ENCODE results near the gene ATP9A.
"Not testable (repeated sequence)": the region's sequence is repeated elsewhere in the genome, so short reads cannot be mapped to it uniquely, and the experiment has no call there.

ATP9A gene

GRCh38 chr20:51653226-51653625 lies 115.0 kb downstream of the ATP9A start:
- no peaks in the 10 kb centered on the region for H3K27me3 ChIP-seq (replicated peaks)

DNA sequence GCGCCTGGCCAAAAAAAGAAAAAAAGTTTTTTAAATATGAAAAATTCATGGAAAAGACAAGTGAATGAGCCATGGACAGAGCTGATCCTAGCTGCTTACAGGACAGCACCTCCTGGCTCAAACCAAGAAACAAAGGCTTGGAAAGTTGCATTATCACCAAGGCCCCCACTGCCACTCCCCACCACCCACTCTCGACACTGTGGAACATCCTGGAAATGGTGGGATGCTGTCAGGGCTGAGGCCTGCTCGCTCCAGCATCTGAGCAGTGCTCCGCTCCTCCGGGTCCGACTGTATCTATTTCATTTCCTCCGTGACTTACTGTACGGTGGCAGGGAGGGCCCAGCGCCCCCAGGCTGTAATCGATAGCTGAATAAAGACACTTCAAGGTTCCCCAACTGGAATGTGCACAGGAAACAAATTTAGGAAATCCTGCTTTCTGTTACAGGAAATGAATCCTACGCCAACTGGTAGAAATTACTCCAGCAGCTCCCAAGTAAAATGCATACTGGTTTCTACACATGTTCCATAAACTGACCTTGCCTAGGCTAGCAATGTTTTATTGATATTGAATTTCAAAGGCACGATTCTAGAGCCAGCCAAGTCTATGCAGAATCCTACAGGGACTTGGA lies 116.2 kb downstream of the ATP9A start:
- no peak for DNase-seq
- Histone ChIP-seq H3K27me3 (replicated peaks) (no peaks in the 10 kb centered on the region), H3K27ac (no peak overlapping the region), H3K4me3 (ENCODE audit: low read depth, low read length) (no peak overlapping the region), H3K36me3 (replicated peaks) (peaks cover 2% of the 10 kb centered on the region)
- TF ChIP-seq CTCF (IDR thresholded peaks at IDR 0.05; ENCODE audit: low read depth, low read length, missing control alignments): no peak
- in situ Hi-C loops (cut with HindIII; ENCODE audit: low pct_ligation_motif_present, low sequenced_read_pairs): no loop called here

More at GRCh38 chr20:51653226-51653625, 115.0 kb downstream of the ATP9A start:
- Histone ChIP-seq H3K27ac (no peak overlapping the region), H3K36me3 (replicated peaks) (peaks cover 2% of the 10 kb centered on the region), H3K4me3 (ENCODE audit: low read depth, low read length) (no peak overlapping the region)
- no peak for DNase-seq
- TF ChIP-seq CTCF (IDR thresholded peaks at IDR 0.05; ENCODE audit: low read depth, low read length, missing control alignments): no peak
- in situ Hi-C loops (cut with HindIII; ENCODE audit: low pct_ligation_motif_present, low sequenced_read_pairs): no loop called here

- H3K4me3 ChIP-seq (ENCODE audit: low read depth, low read length): no peak overlapping the region
- no peak overlapping the region for H3K27ac ChIP-seq
- no peaks in the 10 kb centered on the region for H3K27me3 ChIP-seq (replicated peaks)
- no peaks in the 10 kb centered on the region for H3K36me3 ChIP-seq (replicated peaks)
- in situ Hi-C loops (cut with HindIII; ENCODE audit: low pct_ligation_motif_present, low sequenced_read_pairs): no loop called here
- no peak for TF ChIP-seq CTCF (IDR thresholded peaks at IDR 0.05; ENCODE audit: low read depth, low read length, missing control alignments)
- DNase-seq: peak; percentile 43
Measured at GRCh38 chr20:51650685-51651134, 117.5 kb downstream of the ATP9A start.

DNA sequence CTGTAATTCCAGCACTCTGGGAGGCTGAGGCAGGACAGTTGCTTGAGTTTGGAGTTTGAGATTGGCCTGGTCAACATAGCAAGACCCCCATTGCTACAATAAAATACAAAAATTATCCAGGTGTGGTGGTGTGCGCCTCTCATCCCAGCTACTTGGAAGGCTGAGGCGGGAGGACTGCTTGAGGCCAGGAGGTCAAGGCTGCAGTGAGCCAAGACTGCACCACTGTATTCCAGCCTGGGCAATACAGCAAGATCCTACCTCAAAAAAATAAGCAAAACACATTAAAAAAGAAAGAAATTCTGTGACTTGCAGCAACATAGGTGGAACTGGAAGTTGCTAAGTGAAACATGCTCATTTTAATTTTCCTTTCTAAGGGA lies 119.6 kb downstream of the ATP9A start:
- no peak for DNase-seq
- Histone ChIP-seq H3K27me3 (replicated peaks) (no peaks in the 10 kb centered on the region), H3K36me3 (replicated peaks) (no peaks in the 10 kb centered on the region), H3K4me3 (ENCODE audit: low read depth, low read length) (no peak overlapping the region), H3K27ac (no peak overlapping the region)
- no peak for TF ChIP-seq CTCF (IDR thresholded peaks at IDR 0.05; ENCODE audit: low read depth, low read length, missing control alignments)
- in situ Hi-C loops (cut with HindIII; ENCODE audit: low pct_ligation_motif_present, low sequenced_read_pairs): no loop called here

DNA sequence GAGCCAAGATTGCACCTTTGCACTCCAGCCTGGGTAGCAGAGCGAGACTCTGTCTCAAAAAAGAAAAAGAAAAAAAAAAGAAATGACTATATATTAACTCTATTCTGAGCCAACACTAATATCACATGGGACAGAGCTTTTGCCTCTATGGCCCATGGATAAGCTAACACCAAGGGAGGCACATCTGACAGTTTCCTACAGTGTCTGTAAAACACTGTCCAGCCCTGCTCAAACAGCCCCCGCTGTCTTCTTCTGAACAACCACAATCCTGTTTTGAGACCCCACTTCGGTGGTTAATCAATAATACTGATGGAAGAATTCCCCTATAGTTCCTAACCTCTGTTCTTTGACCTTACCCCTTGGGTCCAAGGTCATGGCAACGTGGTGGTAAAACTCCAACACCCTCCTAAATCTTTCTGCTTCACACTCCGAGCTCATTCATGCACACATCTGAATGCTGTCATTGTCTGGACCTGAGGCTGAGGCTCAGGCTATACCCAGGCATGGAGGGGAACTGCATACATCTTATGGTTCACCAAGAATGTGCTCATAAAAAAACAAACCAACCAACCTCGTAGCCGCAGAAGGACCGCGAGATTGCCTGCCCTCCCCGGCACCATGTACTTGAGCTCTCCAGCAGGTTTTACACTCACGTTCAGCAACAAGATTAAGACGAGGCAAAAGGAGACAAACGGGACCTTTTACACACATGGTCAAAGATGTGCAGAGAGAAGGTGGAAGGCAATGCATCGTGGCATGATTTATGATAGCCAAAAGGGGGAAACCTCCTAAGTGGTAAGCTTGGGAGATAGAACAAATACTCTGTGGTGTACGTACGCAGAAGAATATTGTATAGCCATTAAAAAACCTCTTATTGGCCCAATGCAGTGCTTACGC lies 120.3 kb downstream of the ATP9A start:
- H3K27me3 ChIP-seq (replicated peaks): no peaks in the 10 kb centered on the region
- H3K36me3 ChIP-seq (replicated peaks): no peaks in the 10 kb centered on the region
- in situ Hi-C loops (cut with HindIII; ENCODE audit: low pct_ligation_motif_present, low sequenced_read_pairs): no loop called here
- no peak overlapping the region for H3K4me3 ChIP-seq (ENCODE audit: low read depth, low read length)
- no peak for TF ChIP-seq CTCF (IDR thresholded peaks at IDR 0.05; ENCODE audit: low read depth, low read length, missing control alignments)
- H3K27ac ChIP-seq: no peak overlapping the region
- DNase-seq: no peak

GRCh38 chr20:51643810-51644209 lies 124.4 kb downstream of the ATP9A start:
- not testable (repeated sequence) for H3K27ac ChIP-seq; H3K36me3 ChIP-seq (replicated peaks); H3K27me3 ChIP-seq (replicated peaks)

More at GRCh38 chr20:51643810-51644209, 124.4 kb downstream of the ATP9A start:
- in situ Hi-C loops (cut with HindIII; ENCODE audit: low pct_ligation_motif_present, low sequenced_read_pairs); DNase-seq; H3K4me3 ChIP-seq (ENCODE audit: low read depth, low read length): not testable (repeated sequence)
